H9 (cell line): ENCODE data around the gene NCBP3. TPM values are rescaled to one million over a fixed set of nuclear protein-coding genes. Genes with fewer than 3 reads are reported as not detected.

ENCODE experiments used
- DNase-seq: peaks from one replicate; pipeline ENCODE4 v3.0.0-alpha.2; 2017
- H2AFZ ChIP-seq: one replicate; pipeline ENCODE4 v1.6.1; 2013; ENCODE audit warnings: mild to moderate bottlenecking, low read length, control low read depth, moderate library complexity
- H2AK5ac ChIP-seq: 2 replicates; pipeline ENCODE4 v1.6.1; 2013; ENCODE audit warnings: low read length, control low read depth, mixed read lengths; ENCODE audit not compliant: insufficient read length
- H2BK120ac ChIP-seq: one replicate; pipeline ENCODE4 v1.6.1; 2013; ENCODE audit warnings: low read depth, mild to moderate bottlenecking, low read length, control low read depth, inconsistent platforms; ENCODE audit not compliant: poor library complexity, severe bottlenecking
- H2BK12ac ChIP-seq: 2 replicates; pipeline ENCODE4 v1.6.1; 2013; ENCODE audit warnings: low read length, control low read depth, mixed read lengths, low read depth; ENCODE audit not compliant: insufficient read length
- H2BK15ac ChIP-seq: 2 replicates; pipeline ENCODE4 v1.6.1; 2013; ENCODE audit warnings: low read depth, low read length, control low read depth
- H2BK20ac ChIP-seq: one replicate; pipeline ENCODE4 v1.6.1; 2013; ENCODE audit warnings: low read depth, mild to moderate bottlenecking, low read length, control low read depth, inconsistent platforms; ENCODE audit not compliant: poor library complexity, severe bottlenecking
- H2BK5ac ChIP-seq: 2 replicates; pipeline ENCODE4 v1.6.1; 2013; ENCODE audit warnings: low read length, control low read depth, mixed read lengths; ENCODE audit not compliant: insufficient read length
- H3K14ac ChIP-seq: 2 replicates; pipeline ENCODE4 v1.6.1; 2013; ENCODE audit warnings: low read length, control low read depth; ENCODE audit not compliant: insufficient read depth
- H3K18ac ChIP-seq: 2 replicates; pipeline ENCODE4 v1.6.1; 2013; ENCODE audit warnings: low read depth, mild to moderate bottlenecking, mixed read lengths, low read length, control low read depth; ENCODE audit not compliant: insufficient read length
- H3K23ac ChIP-seq: 2 replicates; pipeline ENCODE4 v1.6.1; 2013; ENCODE audit warnings: low read length, control low read depth, mixed read lengths, low read depth; ENCODE audit not compliant: insufficient read length
- H3K23me2 ChIP-seq: 2 replicates; pipeline ENCODE4 v1.6.1; 2013; ENCODE audit warnings: low read depth, mild to moderate bottlenecking, mixed read lengths, low read length, control low read depth; ENCODE audit not compliant: insufficient read length, poor library complexity, severe bottlenecking
- H3K27ac ChIP-seq: 2 replicates; pipeline ENCODE4 v1.5.1; 2013; ENCODE audit warnings: low read length, control low read depth, mixed read lengths, low read depth; ENCODE audit not compliant: insufficient read length
- H3K27me3 ChIP-seq: 2 replicates; pipeline ENCODE4 v1.6.1; 2013; ENCODE audit warnings: low read length, control low read depth, inconsistent platforms; ENCODE audit not compliant: insufficient read depth
- H3K4ac ChIP-seq: 2 replicates; pipeline ENCODE4 v1.6.1; 2013; ENCODE audit warnings: low read depth, mild to moderate bottlenecking, control low read depth, inconsistent platforms, low read length, moderate library complexity
- H3K4me1 ChIP-seq: 2 replicates; pipeline ENCODE4 v1.6.1; 2013; ENCODE audit warnings: low read length, control low read depth, inconsistent platforms; ENCODE audit not compliant: insufficient read depth
- H3K4me2 ChIP-seq: 2 replicates; pipeline ENCODE4 v1.6.1; 2013; ENCODE audit warnings: low read length, control low read depth, mixed read lengths; ENCODE audit not compliant: insufficient read length, insufficient read depth
- H3K56ac ChIP-seq: 2 replicates; pipeline ENCODE4 v1.6.1; 2013; ENCODE audit warnings: low read depth, mild to moderate bottlenecking, mixed read lengths, low read length, control low read depth; ENCODE audit not compliant: insufficient read length
- H3K79me1 ChIP-seq: 2 replicates; pipeline ENCODE4 v1.6.1; 2013; ENCODE audit warnings: low read depth, mild to moderate bottlenecking, moderate library complexity, low read length, control low read depth, inconsistent platforms; ENCODE audit not compliant: insufficient read depth, poor library complexity, severe bottlenecking
- H3K79me2 ChIP-seq: 2 replicates; pipeline ENCODE4 v1.6.1; 2013; ENCODE audit warnings: low read length, control low read depth, inconsistent platforms; ENCODE audit not compliant: insufficient read depth
- H3K9ac ChIP-seq: 2 replicates; pipeline ENCODE4 v1.6.1; 2013; ENCODE audit warnings: low read length, control low read depth, mixed read lengths; ENCODE audit not compliant: insufficient read length; ENCODE audit errors: extremely low read depth
- H3K9me3 ChIP-seq: one replicate; pipeline ENCODE4 v1.6.1; 2013; ENCODE audit warnings: low read depth, low read length, inconsistent platforms; ENCODE audit not compliant: control insufficient read depth
- H3T11ph ChIP-seq: one replicate; pipeline ENCODE4 v1.6.1; 2013; ENCODE audit warnings: mild to moderate bottlenecking, low read length, control low read depth, inconsistent platforms
- H4K20me1 ChIP-seq: one replicate; pipeline ENCODE4 v1.6.1; 2013; ENCODE audit not compliant: control insufficient read depth, insufficient read length, insufficient read depth
- H4K5ac ChIP-seq: 2 replicates; pipeline ENCODE4 v1.6.1; 2013; ENCODE audit warnings: low read depth, mild to moderate bottlenecking, mixed read lengths, low read length, control low read depth; ENCODE audit not compliant: insufficient read length
- H4K8ac ChIP-seq: replicated peaks from 2 replicates; pipeline ENCODE4 v1.6.1; 2013; ENCODE audit warnings: low read length, control low read depth, mixed read lengths, low read depth; ENCODE audit not compliant: insufficient read length
- H4K91ac ChIP-seq: 2 replicates; pipeline ENCODE4 v1.6.1; 2013; ENCODE audit warnings: low read depth, mild to moderate bottlenecking, moderate library complexity, mixed read lengths, low read length, control low read depth; ENCODE audit not compliant: insufficient read length
- H3K27ac Mint-ChIP-seq, 3 experiments: 2 replicates in 2 of 3; 3 replicates in 1 of 3; pipeline ENCODE4 v1.8.0; 2020 to 2021; ENCODE audit warnings: mixed read lengths in 3 of 3, mild to moderate bottlenecking in 1 of 3, moderate library complexity in 1 of 3
- H3K27me3 Mint-ChIP-seq: 2 replicates; pipeline ENCODE4 v1.8.0; 2021; ENCODE audit warnings: low read depth, mild to moderate bottlenecking, moderate library complexity, mixed read lengths
- H3K36me3 Mint-ChIP-seq, 3 experiments: 2 replicates in 2 of 3; 3 replicates in 1 of 3; pipeline ENCODE4 v1.8.0; 2020 to 2021; ENCODE audit warnings: low read depth in 3 of 3, mixed read lengths in 3 of 3; ENCODE audit not compliant: insufficient read depth in 1 of 3
- H3K4me1 Mint-ChIP-seq, 2 experiments: 2 replicates each; pipeline ENCODE4 v1.8.0; 2020; ENCODE audit warnings: mixed read lengths in 2 of 2
- H3K4me3 Mint-ChIP-seq, 2 experiments: 2 replicates in 1 of 2; 3 replicates in 1 of 2; pipeline ENCODE4 v1.8.0; 2020 to 2021; ENCODE audit warnings: mild to moderate bottlenecking in 2 of 2, mixed read lengths in 2 of 2, moderate library complexity in 1 of 2
- H3K9me3 Mint-ChIP-seq, 2 experiments: 2 replicates in 1 of 2; 3 replicates in 1 of 2; pipeline ENCODE4 v1.8.0; 2020; ENCODE audit warnings: mild to moderate bottlenecking in 2 of 2, mixed read lengths in 2 of 2, moderate library complexity in 1 of 2
- WGBS: extraction: QIAGEN DNeasy Blood & Tissue Kit; methylation state at CpG from one replicate; pipeline ENCODE4 v1.1.7; 2013; ENCODE audit warnings: missing lambda C conversion rate, low lambda C conversion rate, mixed read lengths; ENCODE audit not compliant: insufficient read length; ENCODE audit errors: extremely low coverage; 5-methylcytosine and 5-hydroxymethylcytosine counted together
- total RNA-seq: library from RNA; stranded (reverse); gene quantifications from 2 replicates; pipeline ENCODE4 v1.2.1, GENCODE V29; 2021
- TF ChIP-seq, protein P1 (sequence below): fragments of 200-600 bp; sonication (generic); conservative IDR thresholded peaks from 3 replicates; pipeline ENCODE4 v1.8.0; 2021; ENCODE audit warnings: antibody characterized with exemption, mild to moderate bottlenecking

NCBP3 gene
- total RNA-seq, 1 experiment from 2014 or later, result 45.7 TPM

GRCh38 chr17:3753624-3754023, 92.4 kb downstream of the NCBP3 start:
- H4K91ac ChIP-seq, result no peak overlapping the region
- H3K9ac ChIP-seq, result no peak overlapping the region
- no peak for DNase-seq
- no peaks in the 10 kb centered on the region for H3K79me2 ChIP-seq
- H2BK120ac ChIP-seq, result no peak overlapping the region
- H3K14ac ChIP-seq, result no peak overlapping the region
- H4K20me1 ChIP-seq, result no peaks in the 10 kb centered on the region
- H2AK5ac ChIP-seq, result no peak overlapping the region
- no peak overlapping the region for H3K27ac ChIP-seq
- Mint-ChIP-seq H3K9me3 (no peaks in the 10 kb centered on the region; a peak in 1 of 5 replicates), H3K4me3 (peak overlapping the region in 1 of 2 experiments; percentile 75; a peak in 1 of 5 replicates), H3K27ac (no peak overlapping the region), H3K36me3 (peaks cover 0 to 2% (median 0%) of the 10 kb centered on the region in 3 experiments; a peak in 1 of 7 replicates), H3K4me1 (peaks cover 6 to 18% of the 10 kb centered on the region in 2 experiments), H3K27me3 (peaks cover 4% of the 10 kb centered on the region)
- no peak overlapping the region for H3K56ac ChIP-seq
- H4K8ac ChIP-seq, result no peak overlapping the region
- H3K27me3 ChIP-seq, result no peaks in the 10 kb centered on the region
- no peaks in the 10 kb centered on the region for H3K79me1 ChIP-seq
- H3T11ph ChIP-seq, result no peak overlapping the region
- no peak overlapping the region for H3K4me2 ChIP-seq
- no peaks in the 10 kb centered on the region for H3K9me3 ChIP-seq
- H4K5ac ChIP-seq, result no peak overlapping the region
- H3K23ac ChIP-seq, result no peak overlapping the region
- no peaks in the 10 kb centered on the region; the same call in 1 of the 2 replicates for H3K4me1 ChIP-seq
- no peak overlapping the region for H3K4ac ChIP-seq
- WGBS, result no CpG with 5 or more reads among the region's 12 CpGs
- no peak overlapping the region for H2BK5ac ChIP-seq
- no peak overlapping the region for H2BK15ac ChIP-seq
- no peak overlapping the region for H2BK20ac ChIP-seq
- peaks cover 3% of the 10 kb centered on the region for H3K23me2 ChIP-seq
- no peak overlapping the region for H2AFZ ChIP-seq
- H2BK12ac ChIP-seq, result no peak overlapping the region
- no peak overlapping the region for H3K18ac ChIP-seq
- TF ChIP-seq, protein P1, sequence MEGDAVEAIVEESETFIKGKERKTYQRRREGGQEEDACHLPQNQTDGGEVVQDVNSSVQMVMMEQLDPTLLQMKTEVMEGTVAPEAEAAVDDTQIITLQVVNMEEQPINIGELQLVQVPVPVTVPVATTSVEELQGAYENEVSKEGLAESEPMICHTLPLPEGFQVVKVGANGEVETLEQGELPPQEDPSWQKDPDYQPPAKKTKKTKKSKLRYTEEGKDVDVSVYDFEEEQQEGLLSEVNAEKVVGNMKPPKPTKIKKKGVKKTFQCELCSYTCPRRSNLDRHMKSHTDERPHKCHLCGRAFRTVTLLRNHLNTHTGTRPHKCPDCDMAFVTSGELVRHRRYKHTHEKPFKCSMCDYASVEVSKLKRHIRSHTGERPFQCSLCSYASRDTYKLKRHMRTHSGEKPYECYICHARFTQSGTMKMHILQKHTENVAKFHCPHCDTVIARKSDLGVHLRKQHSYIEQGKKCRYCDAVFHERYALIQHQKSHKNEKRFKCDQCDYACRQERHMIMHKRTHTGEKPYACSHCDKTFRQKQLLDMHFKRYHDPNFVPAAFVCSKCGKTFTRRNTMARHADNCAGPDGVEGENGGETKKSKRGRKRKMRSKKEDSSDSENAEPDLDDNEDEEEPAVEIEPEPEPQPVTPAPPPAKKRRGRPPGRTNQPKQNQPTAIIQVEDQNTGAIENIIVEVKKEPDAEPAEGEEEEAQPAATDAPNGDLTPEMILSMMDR, result no peak

Other genes starting within 250 kb of the NCBP3 start
- 5.5 and 8.1 TPM in 2 replicates for gene TRPV1, start 236.8 kb downstream of the NCBP3 start, total RNA-seq
- gene SHPK, start 210.0 kb downstream of the NCBP3 start, total RNA-seq, result 27.0 and 27.9 TPM in 2 replicates
- 12.4 and 12.8 TPM in 2 replicates for gene CTNS, start 209.5 kb downstream of the NCBP3 start, total RNA-seq
- 76.3 and 79.2 TPM in 2 replicates for gene TAX1BP3, start 177.7 kb downstream of the NCBP3 start, total RNA-seq
- 70.7 and 72.2 TPM in 2 replicates for gene EMC6, start 177.4 kb downstream of the NCBP3 start, total RNA-seq
- gene P2RX5, start 150.1 kb downstream of the NCBP3 start, total RNA-seq, result 4.2 and 4.7 TPM in 2 replicates
- gene HASPIN, start 122.3 kb downstream of the NCBP3 start, total RNA-seq, result 26.6 and 26.7 TPM in 2 replicates
- 23.5 and 24.2 TPM in 2 replicates for gene ITGAE, start 45.1 kb downstream of the NCBP3 start, total RNA-seq
- gene CAMKK1, start 46.8 kb upstream of the NCBP3 start, total RNA-seq, result 6.4 and 6.7 TPM in 2 replicates
- gene P2RX1, start 70.2 kb upstream of the NCBP3 start, total RNA-seq, result 0.09 TPM in 1 of 2 replicates, not detected in the other
- 13.3 and 14.6 TPM in 2 replicates for gene ATP2A3, start 118.2 kb upstream of the NCBP3 start, total RNA-seq